Esophagus (tissue), 2 donors: Measurements from ENCODE around the gene SH3GL1. TPM values are rescaled to one million over a fixed set of nuclear protein-coding genes. Genes with fewer than 3 reads are reported as not detected.

Experiments used
- H3K27ac ChIP-seq, 2 donors: one replicate each; pipeline ENCODE4 v1.5.1; 2013; ENCODE audit warnings: low read depth in 2 of 2, mild to moderate bottlenecking in 2 of 2, inconsistent platforms in 1 of 2, low read length in 1 of 2, moderate library complexity in 1 of 2
- H3K27me3 ChIP-seq, 2 donors: one replicate each; pipeline ENCODE4 v1.6.1; 2013; ENCODE audit warnings: low read length in 2 of 2, control low read depth in 1 of 2, mild to moderate bottlenecking in 1 of 2; ENCODE audit not compliant: insufficient read depth in 2 of 2, control insufficient read depth in 1 of 2
- H3K36me3 ChIP-seq, 2 donors: one replicate each; pipeline ENCODE4 v1.6.1; 2013; ENCODE audit warnings: low read length in 1 of 2; ENCODE audit not compliant: control insufficient read depth in 2 of 2, insufficient read depth in 2 of 2
- H3K4me1 ChIP-seq, 2 donors: one replicate each; pipeline ENCODE4 v1.6.1; 2013; ENCODE audit warnings: low read length in 1 of 2; ENCODE audit not compliant: control insufficient read depth in 2 of 2, insufficient read depth in 2 of 2
- H3K4me3 ChIP-seq, 2 donors: one replicate each; pipeline ENCODE4 v1.5.1; 2013; ENCODE audit warnings: low read length in 2 of 2, mild to moderate bottlenecking in 2 of 2, low read depth in 1 of 2, moderate library complexity in 1 of 2
- H3K9me3 ChIP-seq, 2 donors: one replicate each; pipeline ENCODE4 v1.6.1; 2013; ENCODE audit warnings: mild to moderate bottlenecking in 2 of 2, low read depth in 1 of 2, low read length in 1 of 2, moderate library complexity in 1 of 2; ENCODE audit not compliant: control insufficient read depth in 2 of 2, insufficient read depth in 1 of 2
- WGBS, 2 donors: extraction: QIAGEN DNeasy Blood & Tissue Kit; methylation state at CpG; one replicate each; pipeline ENCODE4 v1.1.7; 2013; 5-methylcytosine and 5-hydroxymethylcytosine counted together
- polyA plus RNA-seq, 2 donors: library from polyadenylated mRNA; stranded (reverse); fragments of 200-250 nt; gene quantifications; one replicate each; pipeline ENCODE4 v1.2.3, GENCODE V29; 2013
- donor health status: healthy with polysubstance abuse.
- donor health status: Bipolar disorder and iron deficiency.

SH3GL1 gene
- polyA plus RNA-seq, 2 donors: 123 to 242 TPM

GRCh38 chr19:4313847-4314490 is 86.4 kb downstream of the SH3GL1 start:
- 41 to 45% methylated on average over 12 of the region's 12 CpGs for WGBS, 2 donors
- no peaks in the 10 kb centered on the region for H3K36me3 ChIP-seq

More at GRCh38 chr19:4313847-4314490, 86.4 kb downstream of the SH3GL1 start:
- Histone ChIP-seq H3K27ac (no peak overlapping the region), H3K9me3 (no peaks in the 10 kb centered on the region), H3K27me3 (no peaks in the 10 kb centered on the region), H3K4me1 (no peaks in the 10 kb centered on the region), H3K4me3 (no peak overlapping the region)

Other genes with a start within 250 kb of the SH3GL1 start
- not detected for gene CREB3L3, start 246.9 kb downstream of the SH3GL1 start, polyA plus RNA-seq
- gene SIRT6, start 218.0 kb downstream of the SH3GL1 start, polyA plus RNA-seq: 10 to 100 TPM; 16.9 to 22.0 TPM
- gene ANKRD24, start 217.9 kb downstream of the SH3GL1 start, polyA plus RNA-seq: under 1 TPM; 0.21 to 0.59 TPM
- under 1 TPM; 0.53 to 0.92 TPM for gene EBI3, start 171.0 kb downstream of the SH3GL1 start, polyA plus RNA-seq
- gene YJU2, start 153.5 kb downstream of the SH3GL1 start, polyA plus RNA-seq: 10 to 100 TPM; 25.9 to 27.7 TPM
- under 1 TPM in 1 of 2 donors, not detected in 1; 0.04 TPM for gene SHD, start 121.3 kb downstream of the SH3GL1 start, polyA plus RNA-seq
- under 1 TPM; 0.31 to 0.47 TPM for gene TMIGD2, start 98.2 kb downstream of the SH3GL1 start, polyA plus RNA-seq
- gene FSD1, start 95.9 kb downstream of the SH3GL1 start, polyA plus RNA-seq: 1 to 10 TPM in 1 of 2 donors, under 1 TPM in 1; 0.19 to 1.2 TPM
- gene STAP2, start 61.7 kb downstream of the SH3GL1 start, polyA plus RNA-seq: 100 to 1,000 TPM in 1 of 2 donors, 10 to 100 TPM in 1; 99.2 to 126 TPM
- gene MPND, start 57.0 kb downstream of the SH3GL1 start, polyA plus RNA-seq: 10 to 100 TPM; 13.5 to 15.5 TPM
- 10 to 100 TPM; 10.8 to 11.7 TPM for gene CHAF1A, start 2.1 kb upstream of the SH3GL1 start, polyA plus RNA-seq
- 10 to 100 TPM; 71.3 to 82.8 TPM for gene UBXN6, start 57.2 kb upstream of the SH3GL1 start, polyA plus RNA-seq
- gene HDGFL2, start 71.8 kb upstream of the SH3GL1 start, polyA plus RNA-seq: 10 to 100 TPM; 23.3 to 57.5 TPM
- gene PLIN4, start 117.9 kb upstream of the SH3GL1 start, polyA plus RNA-seq: 1 to 10 TPM; 2.8 to 4.1 TPM
- gene PLIN5, start 134.7 kb upstream of the SH3GL1 start, polyA plus RNA-seq: 1 to 10 TPM; 2.7 to 4.9 TPM
- gene LRG1, start 139.5 kb upstream of the SH3GL1 start, polyA plus RNA-seq: 10 to 100 TPM; 12.7 to 20.1 TPM
- 1 to 10 TPM; 1.1 to 2.0 TPM for gene SEMA6B, start 159.1 kb upstream of the SH3GL1 start, polyA plus RNA-seq
- gene TNFAIP8L1, start 239.0 kb upstream of the SH3GL1 start, polyA plus RNA-seq: 1 to 10 TPM; 4.2 to 4.7 TPM